Measurements from ENCODE around the gene CCDC32.

DNA sequence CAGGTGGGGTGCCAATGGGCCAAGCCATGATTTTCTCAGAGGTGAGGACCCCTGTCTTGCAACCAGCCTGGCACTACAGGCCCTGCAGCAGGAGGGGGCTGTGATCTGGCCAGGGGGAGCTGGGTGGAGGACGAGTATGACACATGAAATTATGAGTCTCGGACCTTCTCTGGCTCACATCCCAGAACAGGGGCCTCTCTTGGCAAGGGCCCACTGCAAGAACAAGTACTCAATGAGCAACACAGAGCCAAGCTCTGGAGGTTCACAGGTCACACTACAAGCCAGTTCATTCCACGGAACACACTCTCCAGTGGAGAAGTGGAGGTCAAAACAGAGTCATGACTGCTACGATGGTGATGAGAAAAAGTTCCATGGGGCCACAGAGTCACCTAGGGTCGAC lies 28.3 kb downstream of the CCDC32 start:
- TF ChIP-seq, protein P1, sequence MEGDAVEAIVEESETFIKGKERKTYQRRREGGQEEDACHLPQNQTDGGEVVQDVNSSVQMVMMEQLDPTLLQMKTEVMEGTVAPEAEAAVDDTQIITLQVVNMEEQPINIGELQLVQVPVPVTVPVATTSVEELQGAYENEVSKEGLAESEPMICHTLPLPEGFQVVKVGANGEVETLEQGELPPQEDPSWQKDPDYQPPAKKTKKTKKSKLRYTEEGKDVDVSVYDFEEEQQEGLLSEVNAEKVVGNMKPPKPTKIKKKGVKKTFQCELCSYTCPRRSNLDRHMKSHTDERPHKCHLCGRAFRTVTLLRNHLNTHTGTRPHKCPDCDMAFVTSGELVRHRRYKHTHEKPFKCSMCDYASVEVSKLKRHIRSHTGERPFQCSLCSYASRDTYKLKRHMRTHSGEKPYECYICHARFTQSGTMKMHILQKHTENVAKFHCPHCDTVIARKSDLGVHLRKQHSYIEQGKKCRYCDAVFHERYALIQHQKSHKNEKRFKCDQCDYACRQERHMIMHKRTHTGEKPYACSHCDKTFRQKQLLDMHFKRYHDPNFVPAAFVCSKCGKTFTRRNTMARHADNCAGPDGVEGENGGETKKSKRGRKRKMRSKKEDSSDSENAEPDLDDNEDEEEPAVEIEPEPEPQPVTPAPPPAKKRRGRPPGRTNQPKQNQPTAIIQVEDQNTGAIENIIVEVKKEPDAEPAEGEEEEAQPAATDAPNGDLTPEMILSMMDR (IDR thresholded peaks at IDR 0.05; ENCODE audit: low read depth, low read length): no peak
- TF ChIP-seq, protein P2, sequence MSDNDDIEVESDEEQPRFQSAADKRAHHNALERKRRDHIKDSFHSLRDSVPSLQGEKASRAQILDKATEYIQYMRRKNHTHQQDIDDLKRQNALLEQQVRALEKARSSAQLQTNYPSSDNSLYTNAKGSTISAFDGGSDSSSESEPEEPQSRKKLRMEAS (IDR thresholded peaks at IDR 0.05; ENCODE audit: low read depth, low read length): no peak
- TF ChIP-seq POLR2A (IDR thresholded peaks at IDR 0.05; ENCODE audit: extremely low read depth, insufficient read length) (no peak), MYC (IDR thresholded peaks at IDR 0.05; ENCODE audit: low read depth, low read length) (no peak)

All from NB4 (cell line).